22Rv1 (cell line): ENCODE measurements around the gene AXIN2.

Source experiments
- H3K27ac ChIP-seq: fragments of 450-650 bp; 2 replicates; pipeline ENCODE4 v1.5.1; 2017
- CTCF ChIP-seq: fragments of 450-650 bp; IDR thresholded peaks from 2 replicates; pipeline ENCODE4 v1.5.1; 2017; ENCODE audit warnings: mild to moderate bottlenecking
- ZFX ChIP-seq: fragments of 450-650 bp; IDR thresholded peaks from 2 replicates; pipeline ENCODE4 v1.6.1; 2017; ENCODE audit warnings: antibody characterized with exemption, borderline replicate concordance

The AXIN2 gene

GRCh38 chr17:65519462-65519861 lies 42.0 kb downstream of the AXIN2 start:
- TF ChIP-seq CTCF (no peak), ZFX (no peak)
- no peak overlapping the region for H3K27ac ChIP-seq

GRCh38 chr17:65518256-65518655 lies 43.2 kb downstream of the AXIN2 start:
- no peak overlapping the region for H3K27ac ChIP-seq
- TF ChIP-seq ZFX (no peak), CTCF (no peak)

GRCh38 chr17:65515959-65516948 lies 45.2 kb downstream of the AXIN2 start:
- no peak for TF ChIP-seq ZFX
- no peak for TF ChIP-seq CTCF
- H3K27ac ChIP-seq = no peak overlapping the region

GRCh38 chr17:65515512-65515911 lies 45.9 kb downstream of the AXIN2 start:
- no peak overlapping the region for H3K27ac ChIP-seq
- TF ChIP-seq ZFX (no peak), CTCF (no peak)

- no peak overlapping the region for H3K27ac ChIP-seq
- TF ChIP-seq CTCF = no peak
- TF ChIP-seq ZFX = no peak
Measured at GRCh38 chr17:65514541-65514940, 46.9 kb downstream of the AXIN2 start.

GRCh38 chr17:65514082-65514481 lies 47.4 kb downstream of the AXIN2 start:
- H3K27ac ChIP-seq = no peak overlapping the region
- TF ChIP-seq ZFX (no peak), CTCF (no peak)

- TF ChIP-seq CTCF = no peak
- TF ChIP-seq ZFX = no peak
Measured at GRCh38 chr17:65511316-65511715, 50.1 kb downstream of the AXIN2 start.

More at GRCh38 chr17:65511316-65511715, 50.1 kb downstream of the AXIN2 start:
- no peak overlapping the region for H3K27ac ChIP-seq
